Kidney epithelial cell (primary cell): ENCODE results near the gene LMX1A. TPM values are rescaled to one million over a fixed set of nuclear protein-coding genes. Genes with fewer than 3 reads are reported as not detected.

Source experiments
- DNase-seq: peaks from one replicate; pipeline ENCODE4 v3.0.0-alpha.2; 2010; ENCODE audit warnings: low read depth
- H3K27me3 ChIP-seq: 2 replicates; pipeline ENCODE4 v1.6.0; 2011; ENCODE audit warnings: low read length; ENCODE audit not compliant: control insufficient read depth, insufficient read depth
- H3K36me3 ChIP-seq: 2 replicates; pipeline ENCODE4 v1.5.1; 2011; ENCODE audit warnings: low read length; ENCODE audit not compliant: control insufficient read depth, insufficient read depth
- H3K4me3 ChIP-seq: 2 replicates; pipeline ENCODE4 v1.5.1; 2011; ENCODE audit warnings: low read depth, mild to moderate bottlenecking, control low read depth, low read length
- CTCF ChIP-seq: IDR thresholded peaks from 2 replicates; pipeline ENCODE4 v1.5.1; 2011; ENCODE audit warnings: mild to moderate bottlenecking, moderate library complexity, low read length, control low read depth, inconsistent platforms; ENCODE audit not compliant: insufficient read depth, poor library complexity, severe bottlenecking
- total RNA-seq: library from RNA; depleted of rRNA; stranded (reverse); fragments of >200 nt; gene quantifications from 2 replicates; pipeline ENCODE4 v1.2.3, GENCODE V29; 2015

Gene LMX1A
- total RNA-seq, 1 donor from 2014 or later, result not detected

- no peak for DNase-seq
- Histone ChIP-seq H3K27me3 (no peaks in the 10 kb centered on the region), H3K36me3 (no peaks in the 10 kb centered on the region), H3K4me3 (no peak overlapping the region)
- no peak for TF ChIP-seq CTCF
Measured at GRCh38 chr1:165254896-165255625, 101.5 kb downstream of the LMX1A start.

- no peaks in the 10 kb centered on the region for H3K36me3 ChIP-seq
- TF ChIP-seq CTCF, result no peak
- peaks cover under 1% of the 10 kb centered on the region for H3K27me3 ChIP-seq
- no peak overlapping the region for H3K4me3 ChIP-seq
- DNase-seq, result no peak
Measured at GRCh38 chr1:165254376-165254775, 102.1 kb downstream of the LMX1A start.

GRCh38 chr1:165253818-165254254 is 102.7 kb downstream of the LMX1A start:
- no peak for TF ChIP-seq CTCF
- DNase-seq, result no peak
- no peaks in the 10 kb centered on the region for H3K36me3 ChIP-seq
- H3K27me3 ChIP-seq, result peaks cover 2% of the 10 kb centered on the region
- H3K4me3 ChIP-seq, result no peak overlapping the region

- TF ChIP-seq CTCF, result no peak
- no peak overlapping the region for H3K4me3 ChIP-seq
- peaks cover 2% of the 10 kb centered on the region for H3K27me3 ChIP-seq
- H3K36me3 ChIP-seq, result no peaks in the 10 kb centered on the region
- DNase-seq, result no peak
Measured at GRCh38 chr1:165248969-165249571, 107.4 kb downstream of the LMX1A start.

GRCh38 chr1:165241952-165242351 is 114.6 kb downstream of the LMX1A start:
- H3K36me3 ChIP-seq, result no peaks in the 10 kb centered on the region
- H3K27me3 ChIP-seq, result no peaks in the 10 kb centered on the region
- TF ChIP-seq CTCF, result no peak
- no peak for DNase-seq
- H3K4me3 ChIP-seq, result no peak overlapping the region

GRCh38 chr1:165241321-165241720 is 115.2 kb downstream of the LMX1A start:
- H3K4me3 ChIP-seq, result no peak overlapping the region
- TF ChIP-seq CTCF, result no peak
- H3K27me3 ChIP-seq, result peaks cover under 1% of the 10 kb centered on the region
- DNase-seq, result no peak
- H3K36me3 ChIP-seq, result no peaks in the 10 kb centered on the region
